HG03175 (cell line): ENCODE data around the gene ANKRD2.
"Not testable (repeated sequence)": the region's sequence is repeated elsewhere in the genome, so short reads cannot be mapped to it uniquely, and the experiment has no call there.

Source experiments
- ATAC-seq: cut with Tn5 transposase; IDR thresholded peaks from one replicate; pipeline ENCODE4 v1.9.1; 2021; ENCODE audit warnings: mild to moderate bottlenecking, moderate library complexity; ENCODE audit not compliant: unreplicated experiment

Gene ANKRD2

DNA sequence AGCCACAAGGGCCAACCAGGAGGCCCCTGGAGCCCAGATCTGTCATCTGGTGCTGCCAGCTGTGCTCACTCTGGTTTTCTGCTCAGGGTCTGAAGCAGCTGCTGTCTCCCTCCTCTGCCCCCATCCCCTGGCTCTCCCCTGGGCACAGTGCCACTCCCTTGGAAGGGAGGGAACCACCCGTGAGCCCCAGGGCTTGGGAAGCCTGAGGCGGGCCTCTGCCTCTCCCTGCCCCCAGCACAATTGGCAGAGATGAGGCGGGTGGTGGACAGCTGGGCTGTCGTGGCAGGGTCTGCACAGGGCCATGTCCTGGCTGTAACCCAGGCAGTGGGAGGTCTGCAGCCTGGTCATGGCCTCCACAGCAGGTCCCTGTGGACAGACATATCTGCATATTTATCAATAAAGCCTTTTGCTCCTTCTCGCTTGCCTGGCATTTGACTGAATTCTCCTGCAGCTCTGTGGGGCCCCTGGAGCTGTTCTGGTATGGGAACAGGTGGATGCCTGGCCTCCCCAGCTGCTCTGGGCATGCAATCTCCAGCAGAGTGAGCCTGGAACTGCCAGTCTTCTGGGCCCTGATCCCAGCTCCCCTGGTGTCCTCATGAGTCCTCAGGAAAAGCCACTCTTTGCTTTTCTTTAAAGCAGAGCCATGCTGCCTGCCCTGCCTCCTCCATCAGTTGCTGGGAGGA, 1.6 kb upstream of the ANKRD2 start:
- ATAC-seq = no peak

DNA sequence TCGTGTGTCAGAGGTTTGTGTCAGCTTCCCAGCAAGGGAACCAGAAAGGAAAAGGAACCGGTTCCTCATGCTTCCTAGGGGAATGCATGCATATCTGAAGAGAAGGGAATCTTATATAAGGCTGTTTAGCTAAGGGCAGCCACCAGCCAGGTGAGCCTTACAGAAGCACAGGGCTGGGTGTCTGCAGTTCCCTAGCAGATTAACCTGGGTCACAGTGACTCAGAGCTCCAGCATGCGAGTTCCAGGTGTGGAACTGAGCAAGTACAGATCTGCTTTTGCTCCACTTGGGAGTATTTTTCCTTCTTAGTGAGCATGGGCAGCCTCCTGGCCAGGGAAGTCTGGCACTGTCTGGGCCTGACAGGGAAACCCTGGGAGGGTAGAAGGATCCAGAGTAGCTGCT, 957 bp upstream of the ANKRD2 start:
- ATAC-seq = no peak

DNA sequence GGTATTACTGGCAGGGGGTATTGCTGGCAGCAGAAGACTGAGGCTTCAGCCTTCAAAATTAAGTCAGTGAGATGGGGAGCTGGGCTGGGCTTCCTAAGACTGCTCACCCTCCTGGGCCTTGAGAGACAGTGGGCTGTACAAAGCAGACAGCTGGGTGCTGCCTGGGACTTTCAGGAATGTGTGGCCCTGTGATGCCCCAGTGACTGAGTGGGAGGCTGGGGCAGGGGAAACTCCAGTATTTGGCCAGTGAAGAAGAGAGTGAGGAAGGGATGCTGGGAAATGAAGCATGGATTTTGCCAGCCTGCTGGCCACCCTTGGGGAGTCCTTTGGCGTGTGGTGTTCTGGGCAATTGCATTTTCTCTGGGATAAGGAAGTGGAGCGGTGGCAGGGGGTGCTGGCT, 442 bp downstream of the ANKRD2 start:
- no peak for ATAC-seq

DNA sequence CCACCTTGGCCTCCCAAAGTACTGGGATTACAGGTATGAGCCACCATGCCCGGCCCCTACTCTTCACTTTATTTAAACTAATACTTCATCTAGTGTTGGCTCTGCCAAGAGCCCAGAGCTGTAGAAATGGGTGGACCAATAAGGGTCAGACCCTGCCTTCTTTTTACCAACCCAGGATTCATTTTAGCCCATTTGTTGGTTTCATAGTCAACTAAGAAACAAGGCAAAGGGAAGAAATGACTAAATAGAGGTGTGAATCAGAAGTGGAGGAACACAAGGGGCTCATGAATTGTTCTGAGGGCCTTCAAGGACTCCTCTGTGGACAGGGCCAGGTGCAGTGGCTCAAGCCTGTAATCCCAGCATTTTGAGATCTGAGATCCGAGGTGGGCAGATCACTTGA, 1.1 kb downstream of the ANKRD2 start:
- ATAC-seq = no peak

DNA sequence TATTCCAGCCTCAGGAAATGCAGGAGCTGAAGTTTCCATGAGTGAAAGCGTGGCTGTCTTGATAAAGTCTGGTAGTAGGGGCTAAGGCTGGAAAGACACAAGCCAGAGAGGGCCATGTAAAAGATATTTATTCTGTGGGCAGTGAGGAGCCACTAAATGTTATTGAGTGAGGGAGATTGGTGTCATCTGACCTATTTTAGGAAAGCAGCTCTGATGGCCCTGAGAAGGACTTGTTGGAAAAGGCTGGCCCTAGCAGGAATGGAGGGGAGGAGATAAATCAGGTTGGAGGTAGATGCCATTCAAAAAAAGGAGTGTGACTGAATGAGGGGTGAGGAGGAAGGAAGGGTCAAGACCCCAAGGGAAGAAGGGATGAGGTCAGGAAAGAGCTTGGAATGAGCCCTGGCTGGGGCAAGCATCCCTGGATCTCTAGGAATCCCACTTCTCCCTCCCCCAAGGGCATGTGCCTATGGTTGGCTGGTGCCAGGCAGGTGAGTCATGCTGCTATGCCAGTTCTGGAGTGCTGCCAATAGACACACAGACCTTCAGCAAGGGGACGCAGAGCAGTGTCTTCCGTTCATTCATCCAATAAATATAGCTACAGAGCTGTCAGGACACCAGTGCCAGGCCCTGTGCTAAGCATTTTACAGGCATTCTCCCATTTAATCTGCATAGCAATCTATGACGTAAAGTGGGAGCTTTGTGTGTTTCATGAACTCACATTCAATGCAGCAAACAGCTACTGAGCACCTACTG, 2.0 kb downstream of the ANKRD2 start:
- ATAC-seq = no peak

DNA sequence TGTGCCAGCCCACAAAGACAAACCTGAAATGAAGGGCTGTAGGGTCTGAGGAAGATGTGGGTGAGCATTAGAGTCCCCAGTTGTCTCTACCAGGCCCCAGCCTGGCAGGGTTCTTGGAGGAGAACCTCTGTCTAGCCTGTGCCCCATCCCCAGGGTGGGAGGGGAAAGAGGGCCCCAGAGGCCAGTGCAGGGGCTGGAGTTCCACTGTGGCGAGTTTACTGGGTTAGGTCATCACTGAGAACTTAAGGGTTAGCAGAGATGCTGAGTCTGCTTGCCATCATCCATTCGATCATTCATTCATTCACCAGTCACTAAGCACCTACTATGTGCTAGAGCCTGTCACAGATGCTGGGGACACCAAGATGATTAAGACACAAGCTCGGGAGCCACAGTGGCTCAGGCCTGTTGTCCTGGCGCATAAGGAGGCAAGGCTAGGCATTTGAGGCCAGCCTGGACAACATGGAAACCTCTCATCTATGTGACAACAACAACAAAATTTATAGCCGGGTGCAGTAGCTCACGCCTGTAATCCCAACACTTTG, 2.6 kb downstream of the ANKRD2 start:
- ATAC-seq = no peak

DNA sequence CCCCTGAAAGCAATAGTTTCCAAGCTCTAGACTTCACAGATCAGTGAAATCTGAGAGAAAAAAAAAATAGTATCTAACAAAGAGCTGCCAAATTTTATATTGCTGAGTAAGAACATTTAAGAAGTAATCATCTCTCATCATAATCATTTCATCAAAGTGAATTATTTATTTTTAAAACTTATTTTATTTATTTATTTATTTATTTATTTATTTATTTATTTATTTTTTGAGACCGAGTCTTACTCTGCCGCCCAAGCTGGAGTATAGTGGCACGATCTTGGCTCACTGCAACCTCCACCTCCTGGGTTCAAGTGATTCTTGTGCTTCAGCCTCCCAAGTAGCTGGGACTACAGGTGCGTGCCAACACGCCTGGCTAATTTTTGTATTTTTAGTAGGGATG, 3.9 kb downstream of the ANKRD2 start:
- ATAC-seq = not testable (repeated sequence)

DNA sequence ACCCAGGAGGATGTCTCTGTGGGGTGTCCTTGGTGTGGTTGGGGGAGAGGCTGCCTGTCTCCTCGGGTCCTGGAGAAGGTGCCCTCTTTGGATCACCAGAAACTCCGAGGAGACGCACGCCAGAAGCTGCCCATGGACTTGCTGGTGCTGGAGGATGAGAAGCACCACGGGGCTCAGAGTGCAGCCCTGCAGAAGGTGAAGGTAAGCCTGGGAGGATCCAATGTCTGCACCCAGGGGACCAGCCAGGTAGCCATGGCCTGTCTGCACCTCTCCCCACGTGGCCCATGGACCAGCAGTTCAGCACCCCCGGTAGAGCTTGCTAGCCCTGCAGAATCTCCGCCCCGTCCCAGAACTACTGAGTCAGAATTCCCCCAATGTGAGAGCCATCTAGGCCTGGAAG, 5.1 kb downstream of the ANKRD2 start:
- no peak for ATAC-seq

DNA sequence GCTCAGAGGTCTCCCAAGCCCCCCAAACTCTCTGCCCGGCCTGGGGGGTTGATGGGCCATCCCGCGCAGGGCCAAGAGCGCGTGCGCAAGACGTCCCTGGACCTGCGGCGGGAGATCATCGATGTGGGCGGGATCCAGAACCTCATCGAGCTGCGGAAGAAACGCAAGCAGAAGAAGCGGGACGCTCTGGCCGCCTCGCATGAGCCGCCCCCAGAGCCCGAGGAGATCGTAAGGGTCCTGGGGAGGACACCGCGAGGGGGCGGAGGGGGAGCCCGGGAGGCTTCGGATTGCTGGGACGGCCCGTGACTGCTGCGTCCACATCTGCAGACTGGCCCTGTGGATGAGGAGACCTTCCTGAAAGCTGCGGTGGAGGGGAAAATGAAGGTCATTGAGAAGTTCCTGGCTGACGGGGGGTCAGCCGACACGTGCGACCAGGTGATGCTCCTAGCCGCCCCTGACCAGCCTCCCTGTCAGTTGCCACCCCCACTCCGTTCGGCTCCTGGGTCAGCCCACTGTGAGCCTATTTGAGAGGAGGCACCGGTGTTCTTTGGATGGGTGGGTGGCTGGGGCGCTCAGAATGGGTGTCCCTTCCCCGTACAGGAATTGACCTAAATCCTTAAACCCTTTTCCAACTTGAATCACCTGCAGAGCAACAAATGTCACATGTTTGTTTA, 5.7 kb downstream of the ANKRD2 start:
- no peak for ATAC-seq

DNA sequence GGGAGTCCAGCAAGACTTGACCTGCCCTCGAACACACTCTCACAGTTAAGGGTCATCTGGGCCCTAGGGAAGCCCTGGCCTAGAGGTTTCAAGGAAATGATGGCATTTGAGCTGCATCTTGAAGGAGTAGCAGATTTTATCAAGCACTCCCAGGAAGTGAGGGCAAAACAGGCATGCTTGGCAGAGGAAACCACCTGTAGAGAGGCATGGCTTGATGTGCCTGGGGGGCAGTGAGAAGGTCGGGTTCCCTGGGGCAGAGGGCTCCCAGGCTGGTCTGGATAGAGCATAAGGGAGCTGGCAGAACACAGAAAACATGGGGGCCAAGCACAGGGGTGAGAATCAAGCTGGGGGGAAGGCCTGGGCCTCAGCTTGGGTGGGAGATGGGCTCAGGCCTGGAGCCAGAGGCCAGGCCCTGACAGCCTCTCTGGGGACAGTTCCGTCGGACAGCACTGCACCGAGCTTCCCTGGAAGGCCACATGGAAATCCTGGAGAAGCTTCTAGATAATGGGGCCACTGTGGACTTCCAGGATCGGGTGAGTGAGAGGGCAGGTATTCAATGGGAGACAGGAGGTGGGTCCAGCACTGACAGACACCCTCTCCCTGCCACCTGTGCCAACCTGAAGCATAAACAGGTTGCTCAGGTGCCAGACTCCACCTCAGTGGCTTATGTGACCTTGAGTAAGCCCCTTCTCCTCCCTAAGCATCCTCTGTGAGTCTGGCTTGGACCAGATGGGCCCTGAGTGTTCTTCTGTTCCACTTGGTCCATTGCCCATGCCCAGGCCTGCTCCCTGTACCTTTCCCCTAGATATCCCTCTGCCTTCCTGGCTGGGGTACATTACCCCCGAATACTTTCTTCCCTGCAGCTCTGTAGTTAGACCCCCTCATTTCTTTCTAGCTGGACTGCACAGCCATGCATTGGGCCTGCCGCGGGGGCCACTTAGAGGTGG, 8.1 kb downstream of the ANKRD2 start:
- ATAC-seq = no peak

DNA sequence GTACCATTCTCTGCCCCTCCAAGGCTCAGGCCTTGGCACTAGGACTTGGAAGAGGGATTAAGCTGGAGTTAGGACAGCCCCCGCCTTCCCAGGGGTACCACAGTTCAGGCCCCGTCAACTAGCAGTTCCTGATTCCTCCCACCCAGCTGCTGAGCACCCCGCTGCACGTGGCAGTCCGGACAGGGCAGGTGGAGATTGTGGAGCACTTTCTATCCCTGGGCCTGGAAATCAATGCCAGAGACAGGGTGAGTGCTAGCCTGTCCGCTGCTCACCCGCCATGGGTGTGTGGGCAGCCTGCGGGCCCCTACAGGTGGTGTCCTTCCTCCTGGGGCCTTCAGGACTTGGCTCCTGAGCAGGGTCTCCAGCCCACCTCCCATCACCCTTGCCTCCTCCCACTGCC, 9.6 kb downstream of the ANKRD2 start:
- ATAC-seq = no peak

DNA sequence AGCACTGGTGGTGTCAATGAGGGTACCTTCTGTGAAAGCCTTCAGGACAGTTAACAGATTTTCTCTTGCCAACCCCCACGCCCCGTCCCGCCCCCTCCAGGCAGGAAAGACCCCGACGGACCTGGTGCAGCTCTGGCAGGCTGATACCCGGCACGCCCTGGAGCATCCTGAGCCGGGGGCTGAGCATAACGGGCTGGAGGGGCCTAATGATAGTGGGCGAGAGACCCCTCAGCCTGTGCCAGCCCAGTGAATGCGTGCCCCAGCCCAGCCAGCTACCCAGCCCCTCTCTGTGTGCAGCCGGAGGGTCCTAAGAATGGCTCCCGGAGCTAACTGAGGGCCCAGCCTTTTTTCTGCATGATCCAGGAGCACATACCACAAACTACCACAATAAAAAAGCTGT, 10.9 kb downstream of the ANKRD2 start:
- ATAC-seq = no peak

DNA sequence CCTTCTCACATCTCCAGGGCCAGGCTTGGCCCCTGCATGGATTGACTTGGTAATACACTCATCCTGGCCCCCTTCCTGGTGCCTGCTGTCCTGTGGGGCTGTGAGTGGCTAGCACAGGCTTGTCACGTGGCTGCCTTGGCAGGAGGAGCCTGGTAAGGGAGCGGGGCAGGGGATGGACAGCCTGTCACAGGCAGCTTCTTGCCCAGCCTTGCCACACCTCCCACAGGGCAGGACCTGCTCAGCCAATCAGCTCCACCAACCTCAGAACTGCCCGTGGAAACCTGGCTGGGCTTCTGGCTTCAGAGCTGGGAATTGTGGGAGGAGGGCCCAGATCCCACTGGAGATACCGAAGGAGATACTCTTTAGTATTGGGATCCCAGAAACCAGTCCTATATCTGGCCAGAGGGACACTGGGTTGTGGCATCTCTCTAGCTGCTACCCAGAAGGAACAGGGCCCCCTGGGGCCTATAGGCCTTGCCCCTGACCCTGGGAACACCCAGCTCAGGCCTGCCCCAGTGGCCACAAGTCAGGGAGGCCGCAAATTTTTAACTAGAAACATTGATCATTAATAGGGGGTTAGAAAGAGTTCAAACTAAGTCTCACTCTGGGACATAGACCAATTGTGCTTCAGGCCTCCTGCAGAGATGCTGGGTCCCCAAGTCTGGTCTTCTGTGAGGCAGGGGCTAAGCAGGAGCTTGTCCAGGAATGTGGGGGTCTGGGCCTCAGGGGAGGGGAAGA, 11.7 kb downstream of the ANKRD2 start, which contains the start of gene HOGA1:
TSS of gene HOGA1 (plus strand) at position 330 of the 738 bp plus-strand sequence. CDS start at position 645, 315 bp downstream.
- ATAC-seq = peak; percentile 84

DNA sequence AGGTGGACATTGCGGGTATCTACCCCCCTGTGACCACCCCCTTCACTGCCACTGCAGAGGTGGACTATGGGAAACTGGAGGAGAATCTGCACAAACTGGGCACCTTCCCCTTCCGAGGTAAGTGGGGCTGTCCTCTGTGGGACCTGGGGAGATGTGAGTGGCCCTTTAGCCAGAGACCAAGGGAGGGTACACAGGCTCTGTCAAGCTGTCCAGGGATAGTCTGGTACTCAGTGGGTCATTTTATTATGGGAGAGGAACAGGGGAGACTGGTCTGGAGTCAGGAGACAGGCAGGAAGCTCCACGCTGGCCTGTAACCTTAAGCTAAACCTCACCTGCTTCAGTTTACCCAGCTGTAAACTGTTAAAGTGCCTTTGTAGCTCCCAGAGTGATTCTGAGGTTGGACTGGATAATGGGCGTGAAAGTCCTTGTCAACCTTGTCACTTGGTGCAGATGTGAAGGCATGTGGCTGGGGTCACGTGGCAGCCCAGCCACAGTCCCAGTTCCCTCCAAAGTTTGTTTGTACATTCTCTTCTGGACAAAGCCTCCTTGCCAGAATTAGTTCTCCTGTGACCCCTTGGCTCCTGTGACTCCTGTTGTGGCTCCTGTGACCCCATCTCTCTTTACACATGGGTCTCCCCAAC, 12.3 kb downstream of the ANKRD2 start:
- ATAC-seq = no peak

DNA sequence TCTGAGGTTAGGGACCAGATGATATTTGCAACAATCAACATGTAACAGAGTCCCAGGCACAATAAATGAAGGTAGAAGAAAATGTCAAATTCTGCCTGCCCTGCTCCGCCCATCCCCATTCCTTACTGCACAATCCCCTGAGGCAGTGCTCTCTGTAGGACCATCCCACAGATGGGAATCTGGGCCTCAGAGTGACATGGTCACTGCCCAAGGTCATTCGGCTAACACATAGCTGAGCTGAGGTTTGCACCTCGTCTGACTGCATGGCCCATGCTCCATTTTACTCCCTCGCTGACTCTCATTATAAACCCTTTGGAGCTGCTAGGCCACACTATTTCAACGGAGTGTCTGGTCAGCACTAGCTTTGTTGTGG, 12.8 kb downstream of the ANKRD2 start:
- no peak for ATAC-seq

DNA sequence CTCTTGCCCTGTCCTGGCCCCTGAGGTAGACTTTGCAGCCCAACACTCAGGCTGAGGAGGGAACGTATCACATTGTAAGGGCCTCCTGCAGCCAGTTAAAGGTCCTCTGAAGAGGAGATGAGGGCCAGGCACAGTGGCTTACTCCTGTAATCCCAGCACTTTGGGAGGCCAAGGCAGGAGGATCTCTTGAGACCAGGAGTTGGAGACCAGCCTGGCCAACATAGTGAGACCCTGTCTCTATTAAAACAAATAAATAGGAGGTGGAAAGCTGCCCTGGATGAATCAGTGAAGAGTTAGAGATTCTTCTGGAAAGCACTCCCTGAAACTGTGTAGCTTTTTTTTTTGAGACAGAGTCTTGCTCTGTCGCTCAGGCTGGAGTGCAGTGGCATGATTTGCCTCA, 14.6 kb downstream of the ANKRD2 start:
- no peak for ATAC-seq

DNA sequence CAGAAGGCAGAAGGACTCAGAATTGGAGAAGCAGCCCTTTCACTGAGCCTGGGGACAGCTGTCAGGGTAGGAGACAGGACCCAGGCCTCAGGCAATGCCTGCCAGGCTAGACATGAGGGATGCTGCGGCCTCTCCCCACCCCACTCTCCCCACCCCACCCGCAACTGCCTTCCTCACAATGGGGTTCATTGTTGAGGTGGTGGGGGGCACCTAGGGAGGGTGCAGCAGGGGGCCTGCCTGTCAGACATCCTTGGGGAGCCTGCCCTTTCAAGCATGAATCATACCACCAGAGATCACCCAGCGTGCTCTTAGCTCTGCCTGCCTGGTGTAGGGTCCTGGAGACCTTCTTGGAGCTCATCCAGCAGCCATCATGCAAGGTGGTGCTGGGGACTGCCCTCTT, 16.9 kb downstream of the ANKRD2 start, which contains the start of gene C10orf62:
TSS of gene C10orf62 (plus strand) at position 243 of the 400 bp plus-strand sequence. CDS start 177 bp downstream, outside the sequence.
- no peak for ATAC-seq

DNA sequence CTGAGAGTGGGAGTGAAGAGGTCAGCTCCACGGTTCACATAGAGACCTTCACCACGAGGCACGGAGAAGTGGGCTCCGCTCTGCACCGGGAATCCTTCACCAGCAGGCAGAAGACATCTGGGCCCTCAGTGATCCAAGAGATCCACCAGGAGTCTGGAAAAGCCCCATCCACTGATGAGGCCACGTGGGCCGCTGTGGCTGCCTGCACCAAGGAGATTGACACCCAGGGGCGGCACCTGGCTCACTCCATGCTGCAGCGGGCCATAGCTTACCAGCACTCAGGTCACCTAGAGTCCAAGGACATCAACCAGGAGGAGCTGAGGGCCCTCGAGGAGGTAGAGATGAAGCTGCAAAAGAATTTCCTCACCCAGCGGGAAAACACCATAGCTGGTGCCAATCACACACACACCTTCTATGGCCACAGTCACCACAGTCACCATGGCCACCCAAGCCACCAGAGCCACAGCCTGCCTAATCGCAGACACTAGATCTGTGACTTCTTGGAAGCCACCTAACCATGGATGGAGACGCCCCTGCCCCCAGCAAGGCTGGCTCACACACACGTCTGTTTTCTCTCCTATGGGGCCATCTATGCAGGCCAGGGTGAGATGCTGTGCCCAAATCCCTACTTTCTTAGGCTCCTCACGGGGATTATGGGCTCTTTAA, 17.6 kb downstream of the ANKRD2 start:
- ATAC-seq = no peak
